ENCODE measurements around the gene SOX6. TPM values are rescaled to one million over a fixed set of nuclear protein-coding genes. Genes with fewer than 3 reads are reported as not detected.

Gene SOX6
- total and polyA plus RNA-seq, 12 donors: 0.80 to 43.0 (median 21.2) TPM

DNA sequence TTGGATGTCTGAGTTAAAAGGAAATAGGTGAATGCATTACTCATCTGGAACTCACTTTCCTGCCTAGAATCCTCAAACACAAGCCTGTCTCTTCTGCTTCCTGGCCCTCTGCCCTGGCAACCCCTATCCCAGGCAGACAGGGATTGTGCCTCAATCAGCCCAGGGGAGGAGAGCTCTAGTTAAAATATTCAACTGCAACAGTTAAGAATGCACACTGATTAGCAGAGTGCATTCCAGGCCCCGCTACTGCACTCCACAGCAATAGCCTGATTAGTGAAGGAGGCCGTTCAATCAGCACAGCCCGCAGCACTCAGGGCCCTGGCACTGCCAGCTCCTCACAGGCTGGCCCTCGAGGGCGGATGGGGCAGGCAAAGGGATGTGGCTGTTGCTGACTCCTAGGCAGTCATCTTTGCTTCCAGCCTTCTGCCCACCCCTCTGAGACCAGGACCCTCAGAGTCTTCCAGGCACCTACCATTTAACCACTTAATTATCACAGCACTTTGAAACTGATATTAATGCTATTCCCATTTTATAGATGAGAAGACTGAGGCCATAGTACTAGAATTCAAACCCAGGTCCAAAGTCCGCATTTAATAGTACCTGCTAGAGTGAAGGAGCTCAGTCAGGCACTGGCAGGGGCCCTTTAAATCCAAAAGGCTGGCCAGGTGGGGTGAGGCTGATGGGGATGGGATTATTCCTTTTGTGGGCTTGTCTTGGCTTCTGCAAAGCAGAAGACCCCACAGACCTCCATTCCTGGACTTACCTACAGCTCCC, 435.3 kb downstream of the SOX6 start:
- Histone ChIP-seq H3K4me3 (no peak overlapping the region), H3K27ac (peak overlapping the region in 2 of 10 donors; percentile 14 to 22), H3K36me3 (no peaks in the 10 kb centered on the region), H3K27me3 (no peaks in the 10 kb centered on the region), H3K9me3 (peaks cover 0 to 7% (median 0%) of the 10 kb centered on the region in 11 donors), H3K4me1 (peaks cover 0 to 8% (median 0%) of the 10 kb centered on the region in 9 donors)
- WGBS, 2 donors: 44 to 59% methylated on average over 6 of the region's 6 CpGs
- ATAC-seq (peak; percentile 67 to 91 (median 84)), DNase-seq (peak; percentile 22 to 46)
- TF ChIP-seq, protein P1, sequence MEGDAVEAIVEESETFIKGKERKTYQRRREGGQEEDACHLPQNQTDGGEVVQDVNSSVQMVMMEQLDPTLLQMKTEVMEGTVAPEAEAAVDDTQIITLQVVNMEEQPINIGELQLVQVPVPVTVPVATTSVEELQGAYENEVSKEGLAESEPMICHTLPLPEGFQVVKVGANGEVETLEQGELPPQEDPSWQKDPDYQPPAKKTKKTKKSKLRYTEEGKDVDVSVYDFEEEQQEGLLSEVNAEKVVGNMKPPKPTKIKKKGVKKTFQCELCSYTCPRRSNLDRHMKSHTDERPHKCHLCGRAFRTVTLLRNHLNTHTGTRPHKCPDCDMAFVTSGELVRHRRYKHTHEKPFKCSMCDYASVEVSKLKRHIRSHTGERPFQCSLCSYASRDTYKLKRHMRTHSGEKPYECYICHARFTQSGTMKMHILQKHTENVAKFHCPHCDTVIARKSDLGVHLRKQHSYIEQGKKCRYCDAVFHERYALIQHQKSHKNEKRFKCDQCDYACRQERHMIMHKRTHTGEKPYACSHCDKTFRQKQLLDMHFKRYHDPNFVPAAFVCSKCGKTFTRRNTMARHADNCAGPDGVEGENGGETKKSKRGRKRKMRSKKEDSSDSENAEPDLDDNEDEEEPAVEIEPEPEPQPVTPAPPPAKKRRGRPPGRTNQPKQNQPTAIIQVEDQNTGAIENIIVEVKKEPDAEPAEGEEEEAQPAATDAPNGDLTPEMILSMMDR (IDR thresholded peaks at IDR 0.05): no peak
- intact Hi-C loops (cut with DNase I): loop anchor here in 1 of 10 donors (1.0 kb wide), 1 partner anchor 11 kb away; no protein-coding TSS in a partner anchor

GRCh38 chr11:15918674-15919073, 437.7 kb downstream of the SOX6 start:
- Histone ChIP-seq H3K4me1 (peaks cover 0 to 11% (median 0%) of the 10 kb centered on the region in 9 donors), H3K27me3 (no peaks in the 10 kb centered on the region), H3K27ac (no peak overlapping the region), H3K9me3 (peaks cover 0 to 7% (median 0%) of the 10 kb centered on the region in 11 donors), H3K36me3 (no peaks in the 10 kb centered on the region), H3K4me3 (no peak overlapping the region)
- TF ChIP-seq, protein P1 (IDR thresholded peaks at IDR 0.05): no peak
- no peak for ATAC-seq
- intact Hi-C loops (cut with DNase I): no loop called here
- WGBS, 2 donors: 77 to 83% methylated on average over 1 of the region's 1 CpG
- no peak for DNase-seq

DNA sequence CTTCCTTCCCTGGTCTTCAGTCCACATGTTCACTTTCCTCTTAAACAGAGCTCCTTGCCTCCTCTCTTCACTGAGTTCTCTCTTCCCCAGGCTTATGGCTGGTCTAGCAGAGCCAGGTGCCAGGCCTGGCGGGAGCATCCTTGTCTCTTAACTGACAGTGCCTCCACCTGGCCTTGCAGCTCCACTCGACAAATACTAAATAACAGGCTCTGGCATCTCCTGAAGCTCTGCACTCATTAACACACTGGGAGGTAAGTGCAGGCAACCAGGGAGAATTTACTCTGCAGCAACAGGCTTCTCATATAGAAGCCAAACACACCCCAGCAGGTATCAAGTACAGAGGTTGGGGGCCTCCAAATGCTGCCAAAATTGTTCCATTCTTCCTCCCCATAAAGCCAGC, 438.1 kb downstream of the SOX6 start:
- 88 to 96% methylated on average over 2 of the region's 2 CpGs for WGBS, 2 donors
- ATAC-seq (no peak), DNase-seq (no peak)
- TF ChIP-seq, protein P1 (IDR thresholded peaks at IDR 0.05): no peak
- Histone ChIP-seq H3K4me3 (no peak overlapping the region), H3K36me3 (no peaks in the 10 kb centered on the region), H3K4me1 (peaks cover 0 to 14% (median 0%) of the 10 kb centered on the region in 9 donors), H3K9me3 (peaks cover 0 to 7% (median 0%) of the 10 kb centered on the region in 11 donors), H3K27me3 (no peaks in the 10 kb centered on the region), H3K27ac (no peak overlapping the region)
- intact Hi-C loops (cut with DNase I): no loop called here
